Hematopoietic multipotent progenitor cell treated with erythropoietin and hydrocortisone succinate and interleukin-3 and kit ligand, for 8 days (in vitro differentiated cells): ENCODE data around the gene DHX34.
"Not testable (repeated sequence)": the region's sequence is repeated elsewhere in the genome, so short reads cannot be mapped to it uniquely, and the experiment has no call there.

Experiments used
- DNase-seq: peaks from one replicate; pipeline ENCODE4 v3.0.0-alpha.2; 2015

The DHX34 gene

DNA sequence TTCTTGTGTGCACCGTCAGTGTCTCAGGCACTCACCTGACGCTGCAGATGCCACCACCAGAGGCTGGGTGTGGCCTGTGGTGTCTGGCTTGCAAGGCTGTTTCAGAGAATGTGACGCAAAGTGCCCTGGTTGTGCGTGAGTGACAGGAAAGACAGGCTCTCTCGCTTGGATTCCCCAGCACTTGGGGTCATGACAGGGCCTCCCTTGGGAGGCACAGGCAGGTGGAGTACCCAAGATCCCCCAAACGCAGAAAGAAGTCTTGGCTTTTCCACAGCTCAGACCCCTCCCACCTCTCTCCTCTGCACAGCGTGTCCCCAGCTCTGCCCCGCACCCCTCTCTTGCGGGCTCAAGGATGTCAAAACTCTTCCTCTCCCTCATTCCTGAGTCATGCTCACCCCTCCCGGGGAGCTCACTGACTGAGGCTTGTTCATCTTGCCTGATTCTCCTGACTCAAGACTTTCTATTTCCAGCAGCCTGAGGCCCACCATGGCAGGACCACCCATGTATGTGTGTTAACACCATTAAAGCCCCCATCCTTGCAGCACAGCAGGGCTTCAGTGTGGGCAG lies 21.0 kb downstream of the DHX34 start:
- no peak for DNase-seq

GRCh38 chr19:47371261-47371660 lies 22.1 kb downstream of the DHX34 start:
- no peak for DNase-seq

DNA sequence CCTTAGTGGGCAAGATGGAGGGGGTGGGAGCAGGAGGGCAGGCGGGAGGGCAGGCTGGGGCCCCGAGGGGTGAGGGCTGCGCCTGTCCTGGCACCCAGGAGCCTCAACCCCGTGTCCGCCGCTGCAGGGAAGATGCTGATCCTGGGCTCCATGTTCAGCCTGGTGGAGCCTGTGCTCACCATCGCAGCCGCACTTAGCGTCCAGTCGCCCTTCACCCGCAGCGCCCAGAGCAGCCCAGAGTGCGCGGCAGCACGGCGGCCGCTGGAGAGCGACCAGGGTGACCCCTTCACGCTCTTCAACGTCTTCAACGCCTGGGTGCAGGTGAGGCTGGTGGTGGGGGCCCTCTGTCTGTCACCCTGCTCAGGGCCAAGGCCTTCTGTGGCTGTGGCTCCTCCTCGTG lies 23.5 kb downstream of the DHX34 start:
- DNase-seq: no peak

GRCh38 chr19:47373246-47374240 lies 24.4 kb downstream of the DHX34 start:
- no peak for DNase-seq

DNA sequence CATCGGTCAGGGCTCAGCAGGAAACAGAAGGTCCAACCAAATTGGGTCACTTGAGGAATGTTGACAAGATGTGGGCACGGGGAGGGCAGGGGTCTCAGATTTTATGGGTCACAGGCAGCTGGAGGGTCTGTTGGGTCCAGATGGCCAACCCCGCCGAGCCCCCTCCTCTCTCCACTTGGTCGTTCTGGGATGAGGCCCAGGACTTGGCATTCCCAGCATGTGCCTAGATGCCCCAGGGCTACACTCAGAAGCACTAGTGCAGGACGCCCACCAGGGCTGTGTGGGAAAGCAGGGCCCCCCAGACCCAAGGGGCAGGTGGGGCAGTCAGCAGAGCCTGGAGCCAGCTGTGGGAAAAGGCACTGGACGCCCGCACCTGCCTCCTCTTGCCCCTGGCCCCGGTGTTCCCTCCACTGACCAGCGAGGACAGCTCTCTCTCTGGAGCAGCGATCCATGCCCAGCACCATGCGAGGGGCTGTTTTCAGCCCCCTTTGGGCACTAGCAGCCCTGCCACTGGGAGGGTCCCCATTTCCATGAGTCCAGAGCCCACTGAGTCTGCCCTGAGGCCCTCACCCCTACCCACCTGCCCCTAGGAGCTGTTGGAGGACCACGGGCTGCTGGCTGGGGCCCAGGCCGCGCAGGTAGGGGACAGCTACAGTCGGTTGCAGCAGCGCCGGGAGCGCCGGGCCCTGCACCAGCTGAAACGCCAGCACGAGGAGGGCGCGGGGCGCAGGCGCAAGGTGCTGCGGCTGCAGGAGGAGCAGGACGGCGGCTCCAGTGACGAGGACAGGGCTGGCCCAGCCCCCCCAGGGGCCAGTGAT lies 26.0 kb downstream of the DHX34 start:
- no peak for DNase-seq

- no peak for DNase-seq
Observed at GRCh38 chr19:47375694-47376588, 26.8 kb downstream of the DHX34 start.

DNA sequence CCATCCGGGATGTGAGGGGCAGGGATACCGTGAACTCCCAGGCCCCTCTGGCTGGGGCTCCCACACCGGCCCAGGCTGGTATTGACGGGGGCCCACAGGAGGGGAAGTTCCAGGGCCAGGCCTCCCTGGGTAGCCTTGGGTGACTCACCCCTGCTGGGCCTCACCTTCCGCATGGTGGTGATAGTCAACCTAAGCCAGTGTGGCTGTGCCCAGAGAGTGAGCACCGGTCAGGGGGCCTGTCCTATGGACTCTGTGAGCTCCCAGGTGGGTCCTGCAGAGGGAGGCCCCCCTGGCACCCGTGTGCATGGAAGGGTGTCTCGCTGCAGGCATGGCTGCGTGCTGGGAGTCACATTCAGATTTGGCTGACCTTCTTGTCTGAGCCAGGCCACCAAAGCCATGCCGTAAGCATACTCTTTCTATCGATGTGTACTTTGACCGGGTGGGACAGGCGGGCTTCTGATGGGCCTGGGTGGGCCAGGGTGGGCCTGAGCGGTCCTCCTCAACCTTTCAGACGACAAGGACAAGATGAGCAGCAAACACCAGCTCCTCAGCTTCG lies 27.6 kb downstream of the DHX34 start:
- DNase-seq: no peak

- DNase-seq: peak; percentile 70
Observed at GRCh38 chr19:47377208-47377701, 28.1 kb downstream of the DHX34 start.

GRCh38 chr19:47377801-47378200 lies 28.7 kb downstream of the DHX34 start:
- DNase-seq: no peak

DNA sequence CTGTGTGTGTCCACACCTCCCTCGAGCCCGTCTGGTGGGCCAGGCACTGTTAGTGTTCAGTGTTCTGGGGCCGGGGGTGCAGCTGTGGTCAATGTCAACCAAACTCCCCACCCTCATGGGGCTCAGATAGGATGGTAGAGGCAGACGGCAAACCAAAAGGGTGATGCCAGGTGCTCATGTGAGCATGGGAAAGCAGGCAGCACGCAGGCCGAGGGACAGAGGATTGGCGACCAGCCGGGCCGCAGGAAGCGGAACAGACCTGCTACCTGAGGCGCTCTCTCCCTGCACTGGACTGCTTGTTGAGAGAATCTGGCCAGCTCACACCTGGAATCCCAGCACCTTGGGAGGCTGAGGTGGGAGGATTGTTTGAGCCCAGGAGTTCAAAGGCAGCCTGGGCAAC lies 29.1 kb downstream of the DHX34 start:
- no peak for DNase-seq

DNA sequence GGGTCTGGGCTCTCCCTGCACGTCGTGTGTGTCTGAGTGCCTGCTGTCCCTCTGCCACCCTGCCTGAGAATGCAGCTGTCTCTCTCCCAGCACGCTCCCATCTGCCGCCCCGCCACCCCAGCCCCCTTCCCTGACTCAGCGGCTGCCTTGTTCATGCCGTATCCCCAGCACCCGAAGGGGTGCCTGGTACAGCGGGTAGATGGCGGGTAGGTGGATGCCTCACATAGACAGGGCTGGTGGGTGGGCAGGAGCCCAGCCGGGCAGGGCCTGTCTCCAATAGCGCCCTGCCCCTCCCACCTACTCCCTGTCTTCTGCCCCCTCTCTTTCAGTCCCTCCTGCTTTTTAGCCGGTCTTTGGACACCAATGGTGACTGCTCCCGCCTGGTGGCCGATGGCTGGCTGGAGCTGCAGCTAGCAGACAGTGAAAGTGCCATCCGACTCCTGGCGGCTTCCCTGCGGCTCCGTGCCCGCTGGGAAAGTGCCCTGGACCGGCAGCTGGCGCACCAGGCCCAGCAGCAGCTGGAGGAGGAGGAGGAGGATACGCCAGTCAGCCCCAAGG lies 30.3 kb downstream of the DHX34 start:
- DNase-seq: no peak

- DNase-seq: no peak
Observed at GRCh38 chr19:47380559-47380958, 31.4 kb downstream of the DHX34 start.

DNA sequence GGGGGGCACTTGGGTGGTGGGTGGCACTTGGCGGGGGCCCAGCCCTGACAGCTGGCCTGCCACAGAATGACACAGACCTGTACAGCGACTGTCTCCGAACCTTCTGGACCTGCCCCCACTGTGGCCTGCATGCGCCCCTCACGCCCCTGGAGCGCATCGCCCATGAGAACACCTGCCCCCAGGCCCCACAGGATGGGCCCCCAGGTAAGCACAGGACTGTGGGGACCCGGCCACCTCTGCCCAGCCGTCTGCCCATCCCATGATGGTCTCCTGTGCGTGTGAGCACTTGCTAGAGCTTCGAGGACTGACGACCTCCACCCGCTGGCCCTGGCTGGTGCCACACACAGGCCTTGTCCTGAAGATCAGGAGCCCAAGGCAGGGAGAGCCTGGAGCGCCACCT lies 32.0 kb downstream of the DHX34 start:
- DNase-seq: no peak

DNA sequence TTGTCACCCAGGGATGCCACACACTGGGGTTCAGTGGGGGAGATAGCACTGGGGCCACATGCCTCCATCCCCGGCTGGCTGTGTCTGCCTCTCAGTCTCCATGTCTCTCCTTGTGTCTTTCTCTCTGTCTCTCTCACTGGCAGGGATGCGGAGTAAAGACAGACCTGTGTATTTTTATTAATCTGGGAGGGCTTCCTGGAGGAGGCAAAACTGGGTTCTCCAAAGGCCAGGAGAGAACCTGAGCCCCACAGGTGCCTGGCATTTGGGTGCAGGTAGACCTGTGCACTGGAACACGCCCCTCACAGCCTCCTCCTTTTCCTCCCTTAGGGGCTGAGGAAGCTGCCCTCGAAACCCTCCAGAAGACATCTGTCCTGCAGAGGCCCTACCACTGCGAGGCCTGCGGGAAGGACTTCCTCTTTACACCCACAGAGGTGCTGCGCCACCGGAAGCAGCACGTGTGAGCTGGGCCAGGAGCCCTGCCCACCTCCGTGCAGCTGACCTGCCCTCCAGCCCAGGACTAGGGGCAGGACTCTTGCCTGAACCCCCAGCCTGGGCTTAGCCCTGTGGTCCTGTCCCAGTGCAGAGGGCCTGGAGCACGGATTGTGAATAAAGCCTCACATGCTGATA lies 32.7 kb downstream of the DHX34 start:
- no peak for DNase-seq

DNA sequence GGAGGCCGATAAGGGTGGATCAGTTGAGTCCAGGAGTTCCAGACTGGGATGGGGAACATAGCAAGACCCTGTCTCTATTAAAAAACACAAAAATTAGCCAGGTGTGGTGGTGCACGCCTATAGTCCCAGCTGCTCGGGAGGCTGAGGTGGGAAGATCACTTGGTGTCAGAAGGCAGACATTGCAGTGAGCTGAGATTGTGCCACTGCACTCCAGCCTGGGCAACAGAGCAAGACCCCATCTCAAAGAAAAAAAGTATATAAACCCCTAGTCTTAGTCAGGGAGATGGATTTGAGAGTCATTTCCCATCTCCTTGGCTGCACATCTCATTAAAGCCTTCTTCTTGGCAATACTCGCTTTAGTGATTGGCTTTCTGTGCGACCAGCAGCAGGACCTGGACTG lies 34.8 kb downstream of the DHX34 start:
- not testable (repeated sequence) for DNase-seq

DNA sequence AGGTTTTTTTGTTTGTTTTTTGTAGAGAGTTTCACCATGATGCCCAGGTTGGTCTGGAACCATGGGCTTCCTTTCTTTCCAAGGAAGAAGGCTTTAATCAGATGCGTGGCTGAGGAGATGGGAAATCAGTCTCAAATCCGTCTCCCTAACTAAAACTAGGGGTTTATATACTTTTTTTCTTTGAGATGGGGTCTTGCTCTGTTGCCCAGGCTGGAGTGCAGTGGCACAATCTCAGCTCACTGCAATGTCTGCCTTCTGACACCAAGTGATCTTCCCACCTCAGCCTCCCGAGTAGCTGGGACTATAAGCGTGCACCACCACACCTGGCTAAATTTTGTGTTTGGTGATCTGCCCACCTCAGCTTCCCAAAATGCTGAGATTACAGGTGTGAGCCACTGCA lies 35.4 kb downstream of the DHX34 start:
- not testable (repeated sequence) for DNase-seq

DNA sequence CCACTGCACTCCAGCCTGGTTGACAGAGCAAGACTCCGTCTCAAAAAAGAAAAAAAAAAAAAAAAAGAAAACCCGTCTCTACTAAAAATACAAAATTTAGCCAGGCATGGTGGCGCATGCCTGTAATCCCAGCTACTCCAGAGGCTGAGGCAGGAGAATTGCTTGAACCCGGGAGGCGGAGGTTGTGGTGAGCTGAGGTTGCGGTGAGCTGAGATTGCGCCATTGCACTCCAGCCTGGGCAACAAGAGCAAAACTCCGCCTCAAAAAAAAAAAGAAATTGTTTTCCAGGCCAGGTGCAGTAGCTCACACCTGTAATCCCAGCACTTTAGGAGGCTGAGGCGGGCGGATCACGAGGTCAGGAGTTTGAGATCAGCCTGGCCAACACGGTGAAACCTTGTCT lies 37.5 kb downstream of the DHX34 start:
- DNase-seq: not testable (repeated sequence)

DNA sequence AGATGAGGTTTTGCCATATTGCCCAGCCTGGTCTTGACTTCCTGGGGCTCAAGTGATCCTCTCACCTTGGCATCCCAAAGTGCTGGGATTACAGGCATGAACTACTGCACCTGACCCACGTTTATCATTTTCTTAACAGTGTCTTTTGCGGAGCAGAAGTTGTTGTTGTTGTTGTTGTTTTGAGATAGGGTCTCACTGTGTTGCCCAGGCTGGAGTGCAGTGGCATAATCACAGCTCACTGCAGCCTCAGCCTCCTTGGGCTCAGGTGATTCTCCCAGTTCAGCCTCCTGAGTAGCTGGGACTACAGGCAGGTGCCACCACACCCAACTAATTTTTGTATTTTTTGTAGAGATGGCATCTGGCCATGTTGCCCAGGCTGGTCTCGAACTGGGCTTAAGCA lies 38.5 kb downstream of the DHX34 start:
- not testable (repeated sequence) for DNase-seq

DNA sequence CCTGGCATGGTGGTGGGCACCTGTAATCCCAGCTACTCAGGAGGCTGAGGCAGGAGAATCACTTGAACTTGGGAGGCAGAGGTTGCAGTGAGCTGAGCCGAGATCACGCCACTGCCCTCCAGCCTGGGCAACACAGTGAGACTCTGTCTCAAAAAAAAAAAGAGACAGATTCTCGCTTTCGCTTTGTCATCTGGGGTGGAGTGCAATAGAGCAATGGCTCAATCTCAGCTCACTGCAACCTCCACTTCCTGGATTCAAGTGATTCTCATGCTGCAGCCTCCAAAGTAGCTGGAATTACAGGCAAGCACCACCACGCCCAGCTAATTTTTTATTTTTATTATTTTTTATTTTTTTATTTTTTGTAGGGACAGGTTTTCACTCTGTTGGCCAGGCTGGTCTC lies 39.6 kb downstream of the DHX34 start:
- not testable (repeated sequence) for DNase-seq

GRCh38 chr19:47389150-47389556 lies 40.0 kb downstream of the DHX34 start:
- no peak for DNase-seq
